H1 (cell line): ENCODE results near the gene TACC2. TPM values are rescaled to one million over a fixed set of nuclear protein-coding genes. Genes with fewer than 3 reads are reported as not detected.

Experiments used
- CTCF ChIA-PET: fragments of 300-600 bp; sonication (Branson Sonifier 250); formaldehyde crosslinking; loops from one replicate; lab custom pipeline; 2021; ENCODE audit not compliant: partially characterized antibody; lab: Charles Lee
- POLR2A ChIA-PET: fragments of 300-600 bp; sonication (Branson Sonifier 250); formaldehyde crosslinking; loops from one replicate; lab custom pipeline; 2021; ENCODE audit warnings: inconsistent platforms; ENCODE audit not compliant: partially characterized antibody; lab: Charles Lee
- DNase-seq, 2 experiments: peaks; one replicate each; pipeline versions ENCODE4 v3.0.0 to v3.0.0-alpha.2; 2010 to 2022; ENCODE audit warnings: low spot score in 2 of 2, low read depth in 1 of 2, mixed read lengths in 1 of 2
- FAIRE-seq: peaks from 2 replicates; lab custom pipeline; 2011; peaks lifted over from hg19 to GRCh38; lab: Jason Lieb, UNC
- H2AFZ ChIP-seq: 2 replicates; pipeline ENCODE4 v1.8.1; 2012; ENCODE audit warnings: low read length, inconsistent platforms
- H2AK5ac ChIP-seq: 2 replicates; pipeline ENCODE4 v1.6.1; 2013; ENCODE audit warnings: low read depth, low read length
- H2BK120ac ChIP-seq: replicated peaks from 2 replicates; pipeline ENCODE3; 2013; ENCODE audit warnings: low read depth, low read length, inconsistent platforms
- H2BK12ac ChIP-seq: 2 replicates; pipeline ENCODE4 v1.6.1; 2013; ENCODE audit warnings: low read depth, low read length
- H2BK15ac ChIP-seq: 2 replicates; pipeline ENCODE4 v1.6.1; 2013; ENCODE audit warnings: low read length
- H2BK20ac ChIP-seq: 2 replicates; pipeline ENCODE4 v1.6.1; 2013; ENCODE audit warnings: low read length
- H2BK5ac ChIP-seq: 2 replicates; pipeline ENCODE4 v1.6.1; 2013; ENCODE audit warnings: low read depth, low read length
- H3K14ac ChIP-seq: 2 replicates; pipeline ENCODE4 v1.6.1; 2013; ENCODE audit warnings: inconsistent platforms; ENCODE audit not compliant: insufficient read length
- H3K18ac ChIP-seq: 2 replicates; pipeline ENCODE4 v1.6.1; 2013; ENCODE audit warnings: low read length; ENCODE audit errors: extremely low read depth
- H3K23ac ChIP-seq: 2 replicates; pipeline ENCODE4 v1.6.1; 2013; ENCODE audit warnings: inconsistent platforms; ENCODE audit not compliant: insufficient read length
- H3K23me2 ChIP-seq: 2 replicates; pipeline ENCODE4 v1.6.1; 2013; ENCODE audit warnings: low read depth, low read length
- H3K27ac ChIP-seq: 2 replicates; pipeline ENCODE4 v1.6.1; 2011; ENCODE audit warnings: low read depth, low read length, inconsistent platforms
- H3K27me3 ChIP-seq, 4 experiments: replicated peaks in 1 of 4; 1 replicate in 1 of 4; 2 replicates in 3 of 4; pipeline versions ENCODE4 v1.6.1 to v1.8.1; 2011 to 2013; ENCODE audit warnings: low read length in 3 of 4, mild to moderate bottlenecking in 3 of 4, inconsistent platforms in 2 of 4, mixed read lengths in 2 of 4, moderate library complexity in 1 of 4; ENCODE audit not compliant: control insufficient read depth in 3 of 4, insufficient read depth in 3 of 4; ENCODE audit errors: extremely low read depth in 1 of 4
- H3K36me3 ChIP-seq, 4 experiments: 2 replicates each; pipeline versions ENCODE4 v1.6.1 to v1.8.1; 2011 to 2013; ENCODE audit warnings: mild to moderate bottlenecking in 4 of 4, low read length in 3 of 4, moderate library complexity in 2 of 4, control low read depth in 1 of 4, inconsistent platforms in 1 of 4; ENCODE audit not compliant: insufficient read depth in 4 of 4, control insufficient read depth in 2 of 4
- H3K4ac ChIP-seq: replicated peaks from 2 replicates; pipeline ENCODE3; 2013; ENCODE audit warnings: low read length, low read depth, mixed read lengths, inconsistent platforms; ENCODE audit not compliant: insufficient read length
- H3K4me1 ChIP-seq, 4 experiments: replicated peaks in 1 of 4; 1 replicate in 1 of 4; 2 replicates in 3 of 4; pipeline versions ENCODE4 v1.6.1 to v1.8.1; 2011 to 2013; ENCODE audit warnings: low read length in 3 of 4, inconsistent platforms in 2 of 4, mixed read lengths in 1 of 4; ENCODE audit not compliant: insufficient read depth in 4 of 4, control insufficient read depth in 3 of 4
- H3K4me2 ChIP-seq, 2 experiments: 2 replicates each; pipeline versions ENCODE4 v1.6.1 to v1.8.1; 2011 to 2013; ENCODE audit warnings: low read depth in 2 of 2, low read length in 2 of 2, control low read depth in 1 of 2, inconsistent platforms in 1 of 2, mild to moderate bottlenecking in 1 of 2; ENCODE audit not compliant: insufficient read depth in 1 of 2
- H3K4me3 ChIP-seq, 4 experiments: fragments of 200-600, 300-600 bp in 1 of 4; sonication (generic), shearing (Covaris generic), sonication (Bioruptor Twin) in 1 of 4; 2 replicates each; pipeline versions ENCODE4 v1.5.1 to v1.8.1; 2011 to 2016; ENCODE audit warnings: low read length in 4 of 4, low read depth in 3 of 4, control low read depth in 2 of 4, inconsistent platforms in 2 of 4, mild to moderate bottlenecking in 2 of 4, mixed read lengths in 1 of 4, moderate library complexity in 1 of 4; ENCODE audit not compliant: insufficient read depth in 2 of 4; ENCODE audit errors: extremely low read depth in 1 of 4
- H3K56ac ChIP-seq: replicated peaks from 2 replicates; pipeline ENCODE3; 2013; ENCODE audit warnings: low read depth, mild to moderate bottlenecking, mixed read lengths, low read length, inconsistent platforms; ENCODE audit not compliant: insufficient read length
- H3K79me1 ChIP-seq: 2 replicates; pipeline ENCODE4 v1.6.1; 2013; ENCODE audit warnings: low read depth, low read length, control low read depth
- H3K79me2 ChIP-seq, 2 experiments: 2 replicates each; pipeline versions ENCODE4 v1.6.1 to v1.8.1; 2012 to 2013; ENCODE audit warnings: low read length in 2 of 2, mild to moderate bottlenecking in 2 of 2, inconsistent platforms in 1 of 2; ENCODE audit not compliant: insufficient read depth in 2 of 2, control insufficient read depth in 1 of 2
- H3K9ac ChIP-seq, 4 experiments: replicated peaks in 1 of 4; 1 replicate in 1 of 4; 2 replicates in 3 of 4; pipeline versions ENCODE4 v1.6.1 to v1.8.1; 2011 to 2013; ENCODE audit warnings: low read depth in 3 of 4, low read length in 3 of 4, control low read depth in 2 of 4, mild to moderate bottlenecking in 2 of 4, moderate library complexity in 2 of 4, inconsistent platforms in 1 of 4; ENCODE audit errors: extremely low read depth in 1 of 4
- H3K9me3 ChIP-seq, 2 experiments: 2 replicates each; pipeline versions ENCODE4 v1.6.1 to v1.8.1; 2012 to 2013; ENCODE audit warnings: mild to moderate bottlenecking in 2 of 2, moderate library complexity in 2 of 2, control low read depth in 1 of 2, inconsistent platforms in 1 of 2, low read depth in 1 of 2, low read length in 1 of 2, mixed read lengths in 1 of 2; ENCODE audit not compliant: insufficient read depth in 2 of 2
- H4K20me1 ChIP-seq, 2 experiments: replicated peaks in 1 of 2; 2 replicates each; pipeline versions ENCODE3 to v1.8.1; 2011 to 2013; ENCODE audit warnings: inconsistent platforms in 2 of 2, low read length in 2 of 2, mild to moderate bottlenecking in 1 of 2; ENCODE audit not compliant: insufficient read depth in 2 of 2, control insufficient read depth in 1 of 2
- H4K5ac ChIP-seq: 2 replicates; pipeline ENCODE4 v1.6.1; 2013; ENCODE audit warnings: low read length, low read depth, mixed read lengths, inconsistent platforms; ENCODE audit not compliant: insufficient read length
- H4K8ac ChIP-seq: 2 replicates; pipeline ENCODE4 v1.8.0; 2013; ENCODE audit warnings: mild to moderate bottlenecking, moderate library complexity, low read length, inconsistent platforms; ENCODE audit not compliant: insufficient read depth; ENCODE audit errors: extremely low read depth
- H4K91ac ChIP-seq: replicated peaks from 2 replicates; pipeline ENCODE3; 2013; ENCODE audit warnings: low read length, mixed read lengths, inconsistent platforms; ENCODE audit not compliant: insufficient read length
- ATF3 ChIP-seq: IDR thresholded peaks from 2 replicates; pipeline ENCODE4 v1.6.1; 2011; ENCODE audit warnings: low read depth, mild to moderate bottlenecking, low read length; ENCODE audit not compliant: insufficient read depth
- RBBP5 ChIP-seq: IDR thresholded peaks from 2 replicates; pipeline ENCODE4 v1.7.1; 2012; ENCODE audit warnings: low read depth, mild to moderate bottlenecking, inconsistent platforms, low read length, moderate library complexity, borderline replicate concordance
- SIN3A ChIP-seq, 2 experiments: IDR thresholded peaks in 1 of 2; conservative IDR thresholded peaks in 1 of 2; 2 replicates each; pipeline ENCODE4 v1.6.1; 2011 to 2012; ENCODE audit warnings: low read length in 2 of 2, improper control_type of control experiment in 1 of 2, low read depth in 1 of 2, mild to moderate bottlenecking in 1 of 2
- USF2 ChIP-seq: IDR thresholded peaks from 2 replicates; pipeline ENCODE4 v1.6.1; 2011; ENCODE audit warnings: low read length, improper control_type of control experiment
- YY1 ChIP-seq: IDR thresholded peaks from 2 replicates; pipeline ENCODE4 v1.6.1; 2011; ENCODE audit warnings: low read depth, mild to moderate bottlenecking, low read length
- WGBS, 2 experiments: shearing (Covaris generic) in 1 of 2; methylation state at CpG; one replicate each; pipeline versions ENCODE4 v1.1.6 to v1.1.7; 2013 to 2015; ENCODE audit warnings: low lambda C conversion rate in 2 of 2, mixed read lengths in 2 of 2, inconsistent platforms in 1 of 2, low coverage in 1 of 2, missing lambda C conversion rate in 1 of 2; ENCODE audit not compliant: insufficient replicate concordance in 2 of 2, insufficient coverage in 1 of 2, insufficient read length in 1 of 2; ENCODE audit errors: extremely low coverage in 1 of 2, missing lambda C conversion rate in 1 of 2; 5-methylcytosine and 5-hydroxymethylcytosine counted together
- polyA plus RNA-seq, 7 experiments: library from polyadenylated mRNA; depleted of rRNA in 3 of 7; stranded (reverse) in 5 of 7; unstranded in 2 of 7; fragments of >200 nt in 5 of 7; fragments of 200-250 nt in 2 of 7; gene quantifications; 1 replicate in 5 of 7; 2 replicates in 1 of 7; 4 replicates in 1 of 7; pipeline versions ENCODE4 v1.2.1 to v1.2.3, GENCODE V29; 2011 to 2013; ENCODE audit warnings: missing spikeins in 2 of 7, mixed read lengths in 2 of 7
- total RNA-seq: library from RNA; stranded (reverse); fragmentation: NEBNext Ultra II Directional; extraction: Animal tissue kit (Norgen Biotek cat#: 25700); gene quantifications from 2 replicates; pipeline ENCODE4 v1.2.1, GENCODE V29; 2021

Gene TACC2
- total and polyA plus RNA-seq, 2 of the 8 experiments (the other 6 are each of a cell fraction or from before 2014, with no cell fraction given), result 21.2 to 46.6 TPM

- 71% methylated on average over 1 of the region's 1 CpG; no CpG with 5 or more reads in 1 of the 2 experiments for WGBS, 2 experiments
- no peak overlapping the region for H2BK5ac ChIP-seq
- no peak for TF ChIP-seq USF2
- TF ChIP-seq RBBP5, result no peak
- no peak for TF ChIP-seq SIN3A (conservative IDR thresholded peaks at IDR 0.05 in 1 of 2, IDR thresholded peaks at IDR 0.05 in 1 of 2; ENCODE audit: low read depth in 1 of 2, low read length in 2 of 2)
- no peak for TF ChIP-seq ATF3
- TF ChIP-seq YY1, result no peak
- TF ChIP-seq, all 59 proteins: peak for 0
- H3K36me3 ChIP-seq, result peaks cover 0 to 3% (median under 1%) of the 10 kb centered on the region in 4 experiments; a peak in 1 of 8 replicates
- no peaks in the 10 kb centered on the region for H3K27me3 ChIP-seq
- peaks cover 0 to 3% of the 10 kb centered on the region in 2 experiments; a peak in 3 of 4 replicates for H3K9me3 ChIP-seq
- ChIA-PET CTCF (interaction anchor here (0.5 to 1.3 kb wide), 3 partner anchors 15 to 312 kb away, joined by 3 read pairs; no protein-coding TSS in a partner anchor), POLR2A (no interaction called here)
- no peak overlapping the region for H3K4ac ChIP-seq
- no peak overlapping the region for H4K91ac ChIP-seq
- H3K23ac ChIP-seq, result no peak overlapping the region
- H2BK12ac ChIP-seq, result no peak overlapping the region
- H3K79me1 ChIP-seq, result no peaks in the 10 kb centered on the region
- H3K4me1 ChIP-seq, result peaks cover 0 to 2% (median 0%) of the 10 kb centered on the region in 4 experiments; a peak in 1 of 7 replicates
- no peak overlapping the region for H3K9ac ChIP-seq
- H3K4me2 ChIP-seq, result no peak overlapping the region
- no peak overlapping the region for H2BK15ac ChIP-seq
- no peak overlapping the region for H3K56ac ChIP-seq
- H3K14ac ChIP-seq, result no peak overlapping the region
- no peaks in the 10 kb centered on the region for H3K79me2 ChIP-seq
- FAIRE-seq, result no peak
- H4K8ac ChIP-seq, result no peak overlapping the region
- H4K5ac ChIP-seq, result no peak overlapping the region
- H3K4me3 ChIP-seq, result no peak overlapping the region
- no peak overlapping the region for H3K18ac ChIP-seq
- no peak overlapping the region for H2AFZ ChIP-seq
- no peaks in the 10 kb centered on the region for H3K23me2 ChIP-seq
- no peak overlapping the region for H3K27ac ChIP-seq
- H2AK5ac ChIP-seq, result no peak overlapping the region
- no peak overlapping the region for H2BK120ac ChIP-seq
- H2BK20ac ChIP-seq, result no peak overlapping the region
- no peak for DNase-seq
- H4K20me1 ChIP-seq, result peaks cover 0 to 2% of the 10 kb centered on the region in 2 experiments
Observed at GRCh38 chr10:122264436-122264835, 275.5 kb downstream of the TACC2 start.
